Skeletal muscle tissue (tissue), 4 donors: ENCODE measurements around the gene SCART1. TPM values are rescaled to one million over a fixed set of nuclear protein-coding genes. Genes with fewer than 3 reads are reported as not detected.
"Not testable (repeated sequence)": the region's sequence is repeated elsewhere in the genome, so short reads cannot be mapped to it uniquely, and the experiment has no call there.

Source experiments
- H3K27ac ChIP-seq: one replicate; pipeline ENCODE4 v1.7.0; 2013; ENCODE audit warnings: mild to moderate bottlenecking, low read depth, low read length, inconsistent platforms
- H3K27me3 ChIP-seq, 3 donors: one replicate each; pipeline ENCODE4 v1.7.0; 2013; ENCODE audit warnings: low read length in 3 of 3; ENCODE audit not compliant: control insufficient read depth in 3 of 3, insufficient read depth in 3 of 3
- H3K36me3 ChIP-seq, 3 donors: one replicate each; pipeline ENCODE4 v1.7.0; 2013; ENCODE audit warnings: low read length in 3 of 3; ENCODE audit not compliant: control insufficient read depth in 3 of 3, insufficient read depth in 3 of 3
- H3K4me1 ChIP-seq, 3 donors: one replicate each; pipeline ENCODE4 v1.7.0; 2013; ENCODE audit warnings: low read length in 3 of 3, mild to moderate bottlenecking in 3 of 3; ENCODE audit not compliant: control insufficient read depth in 3 of 3, insufficient read depth in 3 of 3
- H3K4me3 ChIP-seq, 3 donors: one replicate each; pipeline ENCODE4 v1.7.0; 2013; ENCODE audit warnings: low read length in 3 of 3
- H3K9ac ChIP-seq, 3 donors: one replicate each; pipeline ENCODE4 v1.7.0; 2013; ENCODE audit warnings: low read length in 3 of 3, mild to moderate bottlenecking in 3 of 3, moderate library complexity in 2 of 3, low read depth in 1 of 3
- H3K9me3 ChIP-seq, 3 donors: one replicate each; pipeline ENCODE4 v1.7.0; 2013; ENCODE audit warnings: low read length in 3 of 3; ENCODE audit not compliant: control insufficient read depth in 3 of 3
- total RNA-seq: library from RNA; depleted of rRNA; stranded (reverse); fragments of >200 nt; gene quantifications from one replicate; pipeline ENCODE4 v1.2.3, GENCODE V29; 2014
- donor health status: Osteomylitis.

Gene SCART1
- total RNA-seq = 1.6 TPM

- Histone ChIP-seq H3K36me3 (no peaks in the 10 kb centered on the region), H3K9me3 (peaks cover 0 to 3% (median 0%) of the 10 kb centered on the region in 3 donors), H3K4me1 (no peaks in the 10 kb centered on the region), H3K27ac (no peak within 1 kb of the TSS), H3K4me3 (no peak within 1 kb of the TSS), H3K9ac (no peak within 1 kb of the TSS), H3K27me3 (no peaks in the 10 kb centered on the region)
Measured at GRCh38 chr10:133453516-133454203, at the start of gene SCART1. SCART1 (plus strand) TSS chr10:133453945; CDS start chr10:133453998, 53 bp downstream.

GRCh38 chr10:133405272-133405671 lies 48.5 kb upstream of the SCART1 start:
- Histone ChIP-seq H3K9ac (no peak overlapping the region), H3K27ac (no peak overlapping the region), H3K4me3 (no peak overlapping the region), H3K9me3 (no peaks in the 10 kb centered on the region), H3K4me1 (no peaks in the 10 kb centered on the region), H3K36me3 (peaks cover 22 to 46% (median 29%) of the 10 kb centered on the region in 3 donors), H3K27me3 (no peaks in the 10 kb centered on the region)

GRCh38 chr10:133405844-133406527 lies 47.8 kb upstream of the SCART1 start:
- H3K9ac ChIP-seq = no peak overlapping the region
- H3K4me3 ChIP-seq = no peak overlapping the region
- H3K27me3 ChIP-seq = no peaks in the 10 kb centered on the region
- no peaks in the 10 kb centered on the region for H3K4me1 ChIP-seq
- H3K36me3 ChIP-seq = peaks cover 24 to 50% (median 27%) of the 10 kb centered on the region in 3 donors
- H3K9me3 ChIP-seq = peaks cover 0 to 2% (median 0%) of the 10 kb centered on the region in 3 donors
- no peak overlapping the region for H3K27ac ChIP-seq

GRCh38 chr10:133411523-133412380 lies 42.0 kb upstream of the SCART1 start:
- no peak overlapping the region for H3K9ac ChIP-seq
- H3K4me3 ChIP-seq = no peak overlapping the region
- peaks cover 10 to 40% (median 27%) of the 10 kb centered on the region in 3 donors for H3K36me3 ChIP-seq
- no peaks in the 10 kb centered on the region for H3K4me1 ChIP-seq
- peaks cover 0 to 16% (median 7%) of the 10 kb centered on the region in 3 donors for H3K9me3 ChIP-seq
- no peaks in the 10 kb centered on the region for H3K27me3 ChIP-seq
- no peak overlapping the region for H3K27ac ChIP-seq

- H3K36me3 ChIP-seq = peaks cover 10 to 38% (median 27%) of the 10 kb centered on the region in 3 donors
- H3K27me3 ChIP-seq = no peaks in the 10 kb centered on the region
- H3K4me3 ChIP-seq = no peak overlapping the region
- peaks cover 0 to 16% (median 7%) of the 10 kb centered on the region in 3 donors for H3K9me3 ChIP-seq
- H3K27ac ChIP-seq = no peak overlapping the region
- no peaks in the 10 kb centered on the region for H3K4me1 ChIP-seq
- H3K9ac ChIP-seq = no peak overlapping the region
Measured at GRCh38 chr10:133412381-133412711, 41.4 kb upstream of the SCART1 start.

GRCh38 chr10:133414401-133414800 lies 39.3 kb upstream of the SCART1 start:
- Histone ChIP-seq H3K36me3 (peaks cover 20 to 40% (median 30%) of the 10 kb centered on the region in 3 donors), H3K9me3 (peaks cover 0 to 16% (median 7%) of the 10 kb centered on the region in 3 donors)
- not testable (repeated sequence) for H3K4me1 ChIP-seq, H3K27ac ChIP-seq, H3K4me3 ChIP-seq, H3K9ac ChIP-seq, H3K27me3 ChIP-seq

- Histone ChIP-seq H3K27me3 (peaks cover 0 to 6% (median 0%) of the 10 kb centered on the region in 3 donors), H3K36me3 (peaks cover 30 to 43% (median 43%) of the 10 kb centered on the region in 3 donors), H3K9ac (no peak overlapping the region), H3K9me3 (peaks cover 0 to 16% (median 7%) of the 10 kb centered on the region in 3 donors), H3K4me1 (no peaks in the 10 kb centered on the region), H3K4me3 (no peak overlapping the region), H3K27ac (no peak overlapping the region)
Measured at GRCh38 chr10:133415752-133416151, 38.0 kb upstream of the SCART1 start.

DNA sequence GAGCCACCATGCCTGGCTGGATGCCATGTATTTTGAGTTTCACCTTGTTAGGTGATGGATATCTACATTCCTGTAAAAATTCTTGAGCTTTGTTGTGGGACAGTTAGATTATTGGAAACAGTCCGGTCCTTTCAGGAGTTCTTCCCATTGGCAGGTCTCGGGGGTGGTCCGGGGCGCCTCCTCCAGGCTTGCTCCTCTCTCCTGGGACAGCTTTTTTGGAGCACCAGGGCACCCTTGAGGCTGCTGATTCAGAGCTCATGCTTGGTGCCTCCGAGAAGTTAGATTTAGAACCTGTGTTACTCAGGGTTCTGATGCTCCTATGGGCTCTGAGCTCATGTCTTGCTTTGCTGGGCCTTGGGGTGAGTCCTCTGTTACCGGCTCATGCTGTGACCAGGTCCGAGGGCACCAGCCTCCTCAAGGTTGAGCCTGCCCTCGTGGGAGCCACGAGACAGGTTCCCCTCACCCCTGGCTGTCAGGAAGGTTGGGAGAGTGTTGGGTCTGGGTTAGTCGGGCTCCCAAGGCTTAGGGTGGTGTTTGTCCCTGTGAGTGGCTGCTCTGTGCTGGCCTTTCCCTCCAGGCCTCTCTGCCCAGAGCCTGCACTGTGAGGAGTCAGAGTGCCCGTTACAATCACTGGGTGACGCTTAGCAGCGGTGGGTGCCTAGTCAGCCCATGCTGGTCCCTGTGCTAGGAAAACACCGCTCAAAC lies 35.3 kb upstream of the SCART1 start:
- H3K9ac ChIP-seq = no peak overlapping the region
- peaks cover 0 to 5% (median 0%) of the 10 kb centered on the region in 3 donors for H3K4me1 ChIP-seq
- no peak overlapping the region for H3K27ac ChIP-seq
- H3K27me3 ChIP-seq = peaks cover 10 to 24% (median 18%) of the 10 kb centered on the region in 3 donors
- H3K36me3 ChIP-seq = peaks cover 28 to 30% (median 28%) of the 10 kb centered on the region in 3 donors
- H3K9me3 ChIP-seq = no peaks in the 10 kb centered on the region
- no peak overlapping the region for H3K4me3 ChIP-seq

- Histone ChIP-seq H3K27ac (no peak overlapping the region), H3K4me3 (no peak overlapping the region), H3K27me3 (peaks cover 10 to 24% (median 18%) of the 10 kb centered on the region in 3 donors), H3K4me1 (peaks cover 0 to 5% (median 0%) of the 10 kb centered on the region in 3 donors), H3K9me3 (no peaks in the 10 kb centered on the region), H3K36me3 (peaks cover 28 to 30% (median 28%) of the 10 kb centered on the region in 3 donors), H3K9ac (no peak overlapping the region)
Measured at GRCh38 chr10:133419211-133419950, 34.4 kb upstream of the SCART1 start.
